Endothelial cell of umbilical vein (primary cell): ENCODE results near the gene CUBN. TPM values are rescaled to one million over a fixed set of nuclear protein-coding genes. Genes with fewer than 3 reads are reported as not detected.

Experiments
- BruUV-seq: library from RNA; stranded (reverse); fragments of 400-500 nt; replicated peaks from 2 replicates; lab custom pipeline; 2021; lab: Mats Ljungman, UMichigan
- CTCF ChIA-PET: fragments of 300-600, 350-600 bp; sonication (Branson Sonifier 250); formaldehyde crosslinking; loops from one replicate; lab custom pipeline; 2021; ENCODE audit warnings: antibody characterized with exemption, inconsistent platforms; lab: Charles Lee
- POLR2A ChIA-PET: fragments of 300-600, 350-600 bp; sonication (Branson Sonifier 250); formaldehyde crosslinking; loops from one replicate; lab custom pipeline; 2021; ENCODE audit warnings: antibody characterized with exemption, inconsistent platforms; lab: Charles Lee
- DNase-seq: peaks from one replicate; pipeline ENCODE4 v3.0.0-alpha.2; 2011; ENCODE audit warnings: low read depth, low spot score
- FAIRE-seq: peaks from 2 replicates; lab custom pipeline; 2011; peaks lifted over from hg19 to GRCh38; lab: Jason Lieb, UNC
- H2AFZ ChIP-seq: 2 replicates; pipeline ENCODE4 v1.6.0; 2012; ENCODE audit warnings: low read depth, low read length, control low read depth, inconsistent platforms
- H3K27ac ChIP-seq: 2 replicates; pipeline ENCODE4 v1.5.1; 2011; ENCODE audit warnings: low read depth, mild to moderate bottlenecking, control low read depth, low read length, moderate library complexity; ENCODE audit not compliant: insufficient read depth
- H3K27me3 ChIP-seq, 2 experiments: 2 replicates each; pipeline versions ENCODE4 v1.6.0 to v1.6.1; 2011; ENCODE audit warnings: low read length in 2 of 2, mixed read lengths in 1 of 2; ENCODE audit not compliant: control insufficient read depth in 2 of 2, insufficient read depth in 2 of 2
- H3K36me3 ChIP-seq, 2 experiments: 2 replicates in 1 of 2; 3 replicates in 1 of 2; pipeline ENCODE4 v1.5.1; 2011; ENCODE audit warnings: low read length in 2 of 2, mild to moderate bottlenecking in 1 of 2, moderate library complexity in 1 of 2; ENCODE audit not compliant: control insufficient read depth in 2 of 2, insufficient read depth in 2 of 2; ENCODE audit errors: extremely low read depth in 1 of 2
- H3K4me1 ChIP-seq: 3 replicates; pipeline ENCODE4 v1.5.1; 2011; ENCODE audit warnings: mild to moderate bottlenecking, low read length; ENCODE audit not compliant: control insufficient read depth, insufficient read depth; ENCODE audit errors: extremely low read depth
- H3K4me2 ChIP-seq: 2 replicates; pipeline ENCODE4 v1.6.1; 2011; ENCODE audit warnings: low read length, control low read depth, mixed read lengths; ENCODE audit not compliant: insufficient read depth
- H3K4me3 ChIP-seq, 3 experiments: fragments of 200-600 bp in 1 of 3; sonication (generic), shearing (Covaris generic) in 1 of 3; replicated peaks in 1 of 3; 2 replicates each; pipeline ENCODE4 v1.5.1; 2011 to 2016; ENCODE audit warnings: control low read depth in 3 of 3, low read length in 3 of 3, mild to moderate bottlenecking in 2 of 3, inconsistent platforms in 1 of 3, low read depth in 1 of 3, moderate library complexity in 1 of 3; ENCODE audit not compliant: insufficient read depth in 1 of 3
- H3K79me2 ChIP-seq: 2 replicates; pipeline ENCODE4 v1.6.0; 2012; ENCODE audit warnings: low read length, inconsistent platforms; ENCODE audit not compliant: control insufficient read depth, insufficient read depth
- H3K9ac ChIP-seq: replicated peaks from 2 replicates; pipeline ENCODE3; 2011; ENCODE audit warnings: low read length, control low read depth; ENCODE audit not compliant: insufficient read depth; ENCODE audit errors: extremely low read depth
- H3K9me1 ChIP-seq: replicated peaks from 3 replicates; pipeline ENCODE4 v1.6.0; 2011; ENCODE audit warnings: mild to moderate bottlenecking, low read length; ENCODE audit not compliant: control insufficient read depth, insufficient read depth; ENCODE audit errors: extremely low read depth
- H3K9me3 ChIP-seq: replicated peaks from 2 replicates; pipeline ENCODE4 v1.5.1; 2012; ENCODE audit warnings: low read length, inconsistent platforms; ENCODE audit not compliant: control insufficient read depth, insufficient read depth
- H4K20me1 ChIP-seq: replicated peaks from 2 replicates; pipeline ENCODE3; 2011; ENCODE audit warnings: mild to moderate bottlenecking, low read length; ENCODE audit not compliant: control insufficient read depth, insufficient read depth; ENCODE audit errors: extremely low read depth
- CTCF ChIP-seq, 2 donors: IDR thresholded peaks; 1 replicate in 1 of 2; 2 replicates in 1 of 2; pipeline ENCODE4 v1.5.1; 2011; ENCODE audit warnings: low read length in 2 of 2, mild to moderate bottlenecking in 2 of 2, moderate library complexity in 2 of 2, control low read depth in 1 of 2, inconsistent platforms in 1 of 2, low read depth in 1 of 2; ENCODE audit not compliant: insufficient read depth in 1 of 2; ENCODE audit errors: extremely low read depth in 1 of 2
- EZH2 ChIP-seq: IDR thresholded peaks from 2 replicates; pipeline ENCODE4 v1.6.1; 2012; ENCODE audit warnings: borderline replicate concordance, low read depth, mild to moderate bottlenecking, moderate library complexity, low read length, inconsistent platforms; ENCODE audit not compliant: severe bottlenecking
- FOS ChIP-seq: IDR thresholded peaks from 2 replicates; pipeline ENCODE4 v1.6.1; 2011; ENCODE audit warnings: mild to moderate bottlenecking, low read length, moderate library complexity, borderline replicate concordance; ENCODE audit not compliant: insufficient read depth
- GATA2 ChIP-seq: IDR thresholded peaks from 2 replicates; pipeline ENCODE4 v1.7.0; 2011; ENCODE audit warnings: low read depth, mild to moderate bottlenecking, moderate library complexity, mixed read lengths, low read length; ENCODE audit not compliant: insufficient read length, insufficient read depth
- JUN ChIP-seq: IDR thresholded peaks from 2 replicates; pipeline ENCODE4 v1.6.1; 2011; ENCODE audit warnings: borderline replicate concordance, low read depth; ENCODE audit not compliant: insufficient read length, insufficient read depth
- MAX ChIP-seq: IDR thresholded peaks from 2 replicates; pipeline ENCODE4 v1.6.1; 2011; ENCODE audit not compliant: insufficient read depth, insufficient read length
- MYC ChIP-seq: IDR thresholded peaks from one replicate; pipeline ENCODE4 v1.6.1; 2011; ENCODE audit warnings: mild to moderate bottlenecking, low read depth, low read length
- POLR2A ChIP-seq: IDR thresholded peaks from 2 replicates; pipeline ENCODE4 v1.6.1; 2012; ENCODE audit warnings: low read depth, mild to moderate bottlenecking, control low read depth, low read length
- POLR2AphosphoS5 ChIP-seq: IDR thresholded peaks from 2 replicates; pipeline ENCODE4 v1.6.1; 2012; ENCODE audit warnings: low read depth, mild to moderate bottlenecking, control low read depth, low read length, moderate library complexity; ENCODE audit not compliant: insufficient read depth
- dilution Hi-C: fragments of 300-500 bp; cut with MboI; formaldehyde crosslinking; loops from one replicate; pipeline ENCODE4 v1.15.0; 2019; ENCODE audit warnings: low sequenced_read_pairs; ENCODE audit not compliant: extremely low pct_ligation_motif_present
- intact Hi-C: fragments of 100-400 bp; cut with micrococcal nuclease; formaldehyde crosslinking; loops from one replicate; pipeline ENCODE4 v1.10.0; 2022
- polyA plus RNA-seq, 4 experiments: library from polyadenylated mRNA; depleted of rRNA in 3 of 4; stranded (reverse) in 3 of 4; unstranded in 1 of 4; fragments of >200 nt; gene quantifications; 2 replicates each; pipeline versions ENCODE4 v1.2.1 to v1.2.3, GENCODE V29; 2011 to 2012; ENCODE audit warnings: missing spikeins in 1 of 4
- total RNA-seq: library from RNA; stranded (reverse); gene quantifications from 2 replicates; pipeline ENCODE4 v1.2.3, GENCODE V29; 2021

The CUBN gene
- total and polyA plus RNA-seq, 2 donors (not counting 3 experiments of a cell fraction or from before 2014, with no cell fraction given): 2.7 to 4.6 TPM

- CTCF ChIA-PET: interaction anchor here (1.0 to 2.0 kb wide), 2 partner anchors 30 to 33 kb away, joined by 4 to 5 read pairs; no protein-coding TSS in a partner anchor
- DNase-seq (peak; percentile 94), FAIRE-seq (peak; percentile 83)
- Histone ChIP-seq H3K4me3 (no peak overlapping the region), H3K9me1 (no peaks in the 10 kb centered on the region), H3K36me3 (no peaks in the 10 kb centered on the region), H3K9me3 (no peaks in the 10 kb centered on the region), H3K79me2 (no peaks in the 10 kb centered on the region), H3K4me1 (peaks cover 71% of the 10 kb centered on the region), H2AFZ (no peak overlapping the region), H4K20me1 (no peaks in the 10 kb centered on the region), H3K9ac (peak overlapping the region; percentile 96), H3K4me2 (peak overlapping the region; percentile 7), H3K27me3 (no peaks in the 10 kb centered on the region), H3K27ac (peak overlapping the region; percentile 72)
- intact Hi-C loops: loop anchor here (1.0 kb wide), 6 partner anchors 29 to 203 kb away; partner anchors contain the start of genes TRDMT1 and VIM
- no peak for TF ChIP-seq EZH2
- no peak for TF ChIP-seq POLR2AphosphoS5
- TF ChIP-seq MYC: no peak
- TF ChIP-seq CTCF (IDR thresholded peaks at IDR 0.05; ENCODE audit: extremely low read depth in 1 of 2, insufficient read depth in 1 of 2, low read depth in 1 of 2, low read length in 2 of 2): no peak
- TF ChIP-seq GATA2: peak; percentile 75
- TF ChIP-seq FOS: peak; percentile 79
- no peak for TF ChIP-seq MAX
- peak; percentile 85 for TF ChIP-seq JUN
- TF ChIP-seq POLR2A: no peak
- TSS peak; percentile 5 for BruUV-seq
- POLR2A ChIA-PET: interaction anchor here (0.6 to 1.2 kb wide), 3 partner anchors 57 to 721 kb away, joined by 3 to 7 read pairs (median 4); no protein-coding TSS in a partner anchor
- dilution Hi-C loops: no loop called here
Observed at GRCh38 chr10:17025444-17026295, 103.9 kb downstream of the CUBN start.
